ENCODE data around the gene DACT2.

The DACT2 gene

GRCh38 chr6:168256940-168257339, 62.6 kb downstream of the DACT2 start:
- no peak for DNase-seq (ENCODE audit: low read depth)
- no peak overlapping the region for H3K4me3 ChIP-seq (ENCODE audit: low read depth, low read length)
- TF ChIP-seq POLR2A (IDR thresholded peaks at IDR 0.05; ENCODE audit: extremely low read depth, insufficient read length) (no peak), MYC (IDR thresholded peaks at IDR 0.05; ENCODE audit: low read depth, low read length) (no peak)
- TF ChIP-seq, protein P1, sequence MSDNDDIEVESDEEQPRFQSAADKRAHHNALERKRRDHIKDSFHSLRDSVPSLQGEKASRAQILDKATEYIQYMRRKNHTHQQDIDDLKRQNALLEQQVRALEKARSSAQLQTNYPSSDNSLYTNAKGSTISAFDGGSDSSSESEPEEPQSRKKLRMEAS (IDR thresholded peaks at IDR 0.05; ENCODE audit: low read depth, low read length): no peak
